Fibroblast of mammary gland (primary cell): Measurements from ENCODE around the gene CLDN5.
A peak's percentile ranks its signal among the peaks of the same experiment; 100 is the strongest.

Experiments used
- DNase-seq: peaks from one replicate; pipeline ENCODE4 v3.0.0-alpha.2; 2010; ENCODE audit warnings: low read depth
- H3K4me3 ChIP-seq: 2 replicates; pipeline ENCODE4 v1.5.1; 2011; ENCODE audit warnings: low read depth, mild to moderate bottlenecking, low read length, moderate library complexity; ENCODE audit not compliant: control insufficient read depth
- TF ChIP-seq, protein P1 (sequence below): conservative IDR thresholded peaks from 2 replicates; pipeline ENCODE4 v1.5.1; 2011; ENCODE audit warnings: low read depth, low read length, inconsistent platforms; ENCODE audit not compliant: control insufficient read depth, insufficient read depth

Gene CLDN5

GRCh38 chr22:19488285-19488684 lies 35.9 kb downstream of the CLDN5 start:
- DNase-seq = no peak
- TF ChIP-seq, protein P1, sequence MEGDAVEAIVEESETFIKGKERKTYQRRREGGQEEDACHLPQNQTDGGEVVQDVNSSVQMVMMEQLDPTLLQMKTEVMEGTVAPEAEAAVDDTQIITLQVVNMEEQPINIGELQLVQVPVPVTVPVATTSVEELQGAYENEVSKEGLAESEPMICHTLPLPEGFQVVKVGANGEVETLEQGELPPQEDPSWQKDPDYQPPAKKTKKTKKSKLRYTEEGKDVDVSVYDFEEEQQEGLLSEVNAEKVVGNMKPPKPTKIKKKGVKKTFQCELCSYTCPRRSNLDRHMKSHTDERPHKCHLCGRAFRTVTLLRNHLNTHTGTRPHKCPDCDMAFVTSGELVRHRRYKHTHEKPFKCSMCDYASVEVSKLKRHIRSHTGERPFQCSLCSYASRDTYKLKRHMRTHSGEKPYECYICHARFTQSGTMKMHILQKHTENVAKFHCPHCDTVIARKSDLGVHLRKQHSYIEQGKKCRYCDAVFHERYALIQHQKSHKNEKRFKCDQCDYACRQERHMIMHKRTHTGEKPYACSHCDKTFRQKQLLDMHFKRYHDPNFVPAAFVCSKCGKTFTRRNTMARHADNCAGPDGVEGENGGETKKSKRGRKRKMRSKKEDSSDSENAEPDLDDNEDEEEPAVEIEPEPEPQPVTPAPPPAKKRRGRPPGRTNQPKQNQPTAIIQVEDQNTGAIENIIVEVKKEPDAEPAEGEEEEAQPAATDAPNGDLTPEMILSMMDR = no peak
- no peak overlapping the region for H3K4me3 ChIP-seq

DNA sequence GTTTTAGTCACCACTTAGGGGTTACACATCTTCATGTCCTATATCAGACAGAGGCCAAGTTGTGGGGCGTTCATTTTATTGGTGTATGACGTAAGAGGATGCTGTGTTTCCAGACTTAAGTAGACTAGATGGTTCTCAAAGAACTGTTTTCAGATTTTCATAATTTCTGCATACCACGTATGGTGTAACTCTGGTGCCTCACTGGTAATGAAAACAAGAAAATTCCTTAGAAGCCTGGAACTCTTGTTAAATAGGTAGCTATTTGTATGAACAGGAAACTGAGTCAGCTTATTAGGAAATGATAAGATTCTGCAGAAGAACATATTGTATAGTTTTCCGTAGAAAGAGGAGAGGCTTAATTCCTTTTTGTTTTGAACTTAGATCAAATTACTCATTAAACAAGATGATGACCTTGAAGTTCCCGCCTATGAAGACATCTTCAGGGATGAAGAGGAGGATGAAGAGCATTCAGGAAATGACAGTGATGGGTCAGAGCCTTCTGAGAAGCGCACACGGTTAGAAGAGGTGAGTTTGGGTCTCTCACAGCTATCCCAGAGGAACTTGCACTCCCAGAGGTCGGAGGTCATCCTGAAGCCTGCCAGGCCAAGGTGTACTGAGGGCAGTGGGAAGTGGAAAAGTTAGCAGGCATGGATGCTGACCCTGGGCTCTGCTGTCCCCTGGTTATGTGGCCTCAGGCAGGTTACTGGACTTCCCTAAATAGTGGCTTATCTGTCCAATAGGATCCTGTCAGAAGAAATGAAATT lies 40.5 kb downstream of the CLDN5 start:
- peak; percentile 62 for DNase-seq
- TF ChIP-seq, protein P1 = no peak
- H3K4me3 ChIP-seq = no peak overlapping the region

DNA sequence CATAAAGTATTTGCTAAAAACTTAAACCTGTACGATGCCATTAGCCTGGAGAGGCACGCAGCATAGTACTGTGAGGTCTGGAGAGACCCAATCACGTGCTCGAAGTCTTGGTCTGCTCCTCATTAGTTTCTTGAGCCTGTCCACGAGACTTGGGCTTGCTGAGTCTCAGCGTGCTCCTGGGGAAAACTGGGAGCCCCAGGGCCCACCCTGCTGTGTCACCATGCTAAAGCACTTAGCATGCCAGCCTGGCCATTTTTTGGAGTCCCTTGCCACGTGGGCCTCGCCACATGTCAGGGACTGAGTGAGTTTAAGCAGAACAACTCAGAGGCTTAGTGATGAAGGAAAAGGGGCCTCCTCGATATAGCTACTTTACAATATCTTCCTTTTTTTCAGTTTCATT lies 41.9 kb downstream of the CLDN5 start:
- TF ChIP-seq, protein P1 = no peak
- no peak for DNase-seq
- H3K4me3 ChIP-seq = no peak overlapping the region

- no peak for DNase-seq
- peak overlapping the region; percentile 75 for H3K4me3 ChIP-seq
- TF ChIP-seq, protein P1 = no peak
Observed at GRCh38 chr22:19480789-19481188, 43.4 kb downstream of the CLDN5 start.

- TF ChIP-seq, protein P1 = no peak
- no peak for DNase-seq
- peak overlapping the region; percentile 75 for H3K4me3 ChIP-seq
Observed at GRCh38 chr22:19480173-19480568, 44.0 kb downstream of the CLDN5 start.

- peak; percentile 98 for DNase-seq
- TF ChIP-seq, protein P1 = no peak
- H3K4me3 ChIP-seq = peak within 1 kb of the TSS; percentile 75
Observed at GRCh38 chr22:19479355-19480172, 44.6 kb downstream of the CLDN5 start, which contains the start of gene CDC45. Gene CDC45, plus strand, starts transcription at chr22:19479920. Its CDS starts 49 bp downstream, at chr22:19479969.
